ENCODE measurements around the gene CMTM8. TPM values are rescaled to one million over a fixed set of nuclear protein-coding genes. Genes with fewer than 3 reads are reported as not detected.

Gene CMTM8
- total and polyA plus RNA-seq, 10 of the 15 experiments (the other 5 are each of a cell fraction or from before 2014, with no cell fraction given): 0.11 to 0.23 TPM; not detected in 8

GRCh38 chr3:32398531-32398930 is 160.1 kb downstream of the CMTM8 start:
- no peak for DNase-seq (ENCODE audit: low read depth, low spot score)
- peaks cover 0 to 3% of the 10 kb centered on the region in 2 experiments; a peak in 1 of 4 replicates for H3K27me3 ChIP-seq (replicated peaks in 1 of 2; ENCODE audit: control insufficient read depth in 2 of 2, insufficient read depth in 2 of 2, low read length in 1 of 2)
- H3K9me3 ChIP-seq (replicated peaks; ENCODE audit: control insufficient read depth, insufficient read depth, low read length): no peaks in the 10 kb centered on the region
- H3K9ac ChIP-seq (ENCODE audit: control insufficient read depth, insufficient read depth, low read length): no peak overlapping the region
- ChIA-PET CTCF (interaction anchor here (0.6 to 7.6 kb wide), 10 partner anchors 11 to 101 kb away, joined by 3 to 102 read pairs (median 4); no protein-coding TSS in a partner anchor), POLR2A (no interaction called here), SMC1A (ENCODE audit: uncharacterized antibody, unreplicated experiment) (interaction anchor here (0.8 to 7.9 kb wide), 4 partner anchors 22 to 103 kb away, joined by 3 to 78 read pairs (median 18); no protein-coding TSS in a partner anchor), RAD21 (ENCODE audit: unreplicated experiment) (interaction anchor here (2.0 to 8.9 kb wide), 3 partner anchors 23 to 70 kb away, joined by 5 to 57 read pairs (median 24); no protein-coding TSS in a partner anchor)
- no peaks in the 10 kb centered on the region; the same call in none of the 2 replicates for H4K20me1 ChIP-seq (ENCODE audit: control insufficient read depth, insufficient read depth)
- no peaks in the 10 kb centered on the region for H3K79me2 ChIP-seq (ENCODE audit: control insufficient read depth, insufficient read depth, low read length)
- FAIRE-seq: no peak
- no peaks in the 10 kb centered on the region for H3K36me3 ChIP-seq (ENCODE audit: control insufficient read depth in 2 of 2, insufficient read depth in 2 of 2, low read length in 1 of 2)
- no peak overlapping the region for H3K4me2 ChIP-seq (ENCODE audit: control insufficient read depth, insufficient read depth)
- H2AFZ ChIP-seq (ENCODE audit: control insufficient read depth, low read depth, low read length): no peak overlapping the region
- no peak overlapping the region for H3K4me3 ChIP-seq
- no peak overlapping the region for H3K27ac ChIP-seq (ENCODE audit: control insufficient read depth, insufficient read depth)
- H3K4me1 ChIP-seq (ENCODE audit: control insufficient read depth, insufficient read depth, low read length): peaks cover 3% of the 10 kb centered on the region
- 46% methylated on average over 10 of the region's 10 CpGs for WGBS (ENCODE audit: insufficient coverage, insufficient replicate concordance, low lambda C conversion rate, missing lambda C conversion rate)
- in situ Hi-C loops (cut with MboI) (no loop called here), intact Hi-C loops (cut with micrococcal nuclease; ENCODE audit: unreplicated experiment) (loop anchor here (2.0 kb wide), 1 partner anchor 102 kb away; no protein-coding TSS in a partner anchor)
- no TSS peak for BruUV-seq (replicated peaks)
- ATAC-seq: no peak
- TF ChIP-seq, protein P1, sequence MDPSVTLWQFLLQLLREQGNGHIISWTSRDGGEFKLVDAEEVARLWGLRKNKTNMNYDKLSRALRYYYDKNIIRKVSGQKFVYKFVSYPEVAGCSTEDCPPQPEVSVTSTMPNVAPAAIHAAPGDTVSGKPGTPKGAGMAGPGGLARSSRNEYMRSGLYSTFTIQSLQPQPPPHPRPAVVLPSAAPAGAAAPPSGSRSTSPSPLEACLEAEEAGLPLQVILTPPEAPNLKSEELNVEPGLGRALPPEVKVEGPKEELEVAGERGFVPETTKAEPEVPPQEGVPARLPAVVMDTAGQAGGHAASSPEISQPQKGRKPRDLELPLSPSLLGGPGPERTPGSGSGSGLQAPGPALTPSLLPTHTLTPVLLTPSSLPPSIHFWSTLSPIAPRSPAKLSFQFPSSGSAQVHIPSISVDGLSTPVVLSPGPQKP (IDR thresholded peaks at IDR 0.05; ENCODE audit: low read depth, low read length): no peak
- TF ChIP-seq SMAD5 (IDR thresholded peaks at IDR 0.05; ENCODE audit: low read depth) (no peak), MEF2B (IDR thresholded peaks at IDR 0.05; ENCODE audit: partially characterized antibody, poor library complexity, severe bottlenecking) (no peak), IKZF2 (IDR thresholded peaks at IDR 0.05) (no peak), STAT1 (conservative IDR thresholded peaks at IDR 0.05) (no peak), STAT3 (IDR thresholded peaks at IDR 0.05; ENCODE audit: low read depth, low read length) (no peak), PKNOX1 (IDR thresholded peaks at IDR 0.05) (no peak), ZNF687 (IDR thresholded peaks at IDR 0.05) (no peak), ZNF274 (IDR thresholded peaks at IDR 0.05; ENCODE audit: insufficient read depth, insufficient read length) (no peak)
- TF ChIP-seq, protein P2, sequence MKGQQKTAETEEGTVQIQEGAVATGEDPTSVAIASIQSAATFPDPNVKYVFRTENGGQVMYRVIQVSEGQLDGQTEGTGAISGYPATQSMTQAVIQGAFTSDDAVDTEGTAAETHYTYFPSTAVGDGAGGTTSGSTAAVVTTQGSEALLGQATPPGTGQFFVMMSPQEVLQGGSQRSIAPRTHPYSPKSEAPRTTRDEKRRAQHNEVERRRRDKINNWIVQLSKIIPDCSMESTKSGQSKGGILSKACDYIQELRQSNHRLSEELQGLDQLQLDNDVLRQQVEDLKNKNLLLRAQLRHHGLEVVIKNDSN (IDR thresholded peaks at IDR 0.05; ENCODE audit: borderline replicate concordance, extremely low read length, insufficient read depth, low read depth, low read length): no peak
- TF ChIP-seq, protein P3, sequence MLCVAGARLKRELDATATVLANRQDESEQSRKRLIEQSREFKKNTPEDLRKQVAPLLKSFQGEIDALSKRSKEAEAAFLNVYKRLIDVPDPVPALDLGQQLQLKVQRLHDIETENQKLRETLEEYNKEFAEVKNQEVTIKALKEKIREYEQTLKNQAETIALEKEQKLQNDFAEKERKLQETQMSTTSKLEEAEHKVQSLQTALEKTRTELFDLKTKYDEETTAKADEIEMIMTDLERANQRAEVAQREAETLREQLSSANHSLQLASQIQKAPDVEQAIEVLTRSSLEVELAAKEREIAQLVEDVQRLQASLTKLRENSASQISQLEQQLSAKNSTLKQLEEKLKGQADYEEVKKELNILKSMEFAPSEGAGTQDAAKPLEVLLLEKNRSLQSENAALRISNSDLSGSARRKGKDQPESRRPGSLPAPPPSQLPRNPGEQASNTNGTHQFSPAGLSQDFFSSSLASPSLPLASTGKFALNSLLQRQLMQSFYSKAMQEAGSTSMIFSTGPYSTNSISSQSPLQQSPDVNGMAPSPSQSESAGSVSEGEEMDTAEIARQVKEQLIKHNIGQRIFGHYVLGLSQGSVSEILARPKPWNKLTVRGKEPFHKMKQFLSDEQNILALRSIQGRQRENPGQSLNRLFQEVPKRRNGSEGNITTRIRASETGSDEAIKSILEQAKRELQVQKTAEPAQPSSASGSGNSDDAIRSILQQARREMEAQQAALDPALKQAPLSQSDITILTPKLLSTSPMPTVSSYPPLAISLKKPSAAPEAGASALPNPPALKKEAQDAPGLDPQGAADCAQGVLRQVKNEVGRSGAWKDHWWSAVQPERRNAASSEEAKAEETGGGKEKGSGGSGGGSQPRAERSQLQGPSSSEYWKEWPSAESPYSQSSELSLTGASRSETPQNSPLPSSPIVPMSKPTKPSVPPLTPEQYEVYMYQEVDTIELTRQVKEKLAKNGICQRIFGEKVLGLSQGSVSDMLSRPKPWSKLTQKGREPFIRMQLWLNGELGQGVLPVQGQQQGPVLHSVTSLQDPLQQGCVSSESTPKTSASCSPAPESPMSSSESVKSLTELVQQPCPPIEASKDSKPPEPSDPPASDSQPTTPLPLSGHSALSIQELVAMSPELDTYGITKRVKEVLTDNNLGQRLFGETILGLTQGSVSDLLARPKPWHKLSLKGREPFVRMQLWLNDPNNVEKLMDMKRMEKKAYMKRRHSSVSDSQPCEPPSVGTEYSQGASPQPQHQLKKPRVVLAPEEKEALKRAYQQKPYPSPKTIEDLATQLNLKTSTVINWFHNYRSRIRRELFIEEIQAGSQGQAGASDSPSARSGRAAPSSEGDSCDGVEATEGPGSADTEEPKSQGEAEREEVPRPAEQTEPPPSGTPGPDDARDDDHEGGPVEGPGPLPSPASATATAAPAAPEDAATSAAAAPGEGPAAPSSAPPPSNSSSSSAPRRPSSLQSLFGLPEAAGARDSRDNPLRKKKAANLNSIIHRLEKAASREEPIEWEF (IDR thresholded peaks at IDR 0.05; ENCODE audit: insufficient replicate concordance, low read depth, low read length): no peak
